Astrocyte of the hippocampus (primary cell): ENCODE data around the gene KRTAP22-2.

Experiments used
- DNase-seq: peaks from one replicate; pipeline ENCODE4 v3.0.0; 2011; ENCODE audit warnings: low read depth, low spot score

KRTAP22-2 gene

GRCh38 chr21:30563072-30563471 lies 27.1 kb downstream of the KRTAP22-2 start:
- no peak for DNase-seq

DNA sequence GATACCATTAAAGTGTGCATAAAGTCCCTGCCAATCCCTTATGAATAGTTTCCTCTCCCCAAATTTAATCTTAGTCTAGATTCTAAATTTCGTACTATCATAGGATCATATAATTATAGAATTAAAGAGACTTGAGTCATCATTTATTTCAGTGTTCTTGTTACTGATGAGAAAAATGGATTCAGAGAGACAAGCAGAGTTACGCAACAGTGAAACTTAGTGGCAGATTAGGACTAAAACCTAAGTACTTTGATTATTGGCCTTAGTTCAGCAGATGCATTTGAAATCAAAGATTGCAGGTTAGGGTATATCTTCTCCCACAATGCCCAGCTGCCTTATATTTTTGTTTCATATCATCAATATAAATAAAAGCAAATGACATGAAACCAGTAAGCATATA lies 28.2 kb downstream of the KRTAP22-2 start:
- no peak for DNase-seq

- no peak for DNase-seq
These were observed 28.8 kb downstream of the KRTAP22-2 start, which contains the start of gene KRTAP19-7 for GRCh38 chr21:30561264-30561895. Gene KRTAP19-7 (minus strand): TSS chr21:30561314. CDS start chr21:30561289, 25 bp downstream.

DNA sequence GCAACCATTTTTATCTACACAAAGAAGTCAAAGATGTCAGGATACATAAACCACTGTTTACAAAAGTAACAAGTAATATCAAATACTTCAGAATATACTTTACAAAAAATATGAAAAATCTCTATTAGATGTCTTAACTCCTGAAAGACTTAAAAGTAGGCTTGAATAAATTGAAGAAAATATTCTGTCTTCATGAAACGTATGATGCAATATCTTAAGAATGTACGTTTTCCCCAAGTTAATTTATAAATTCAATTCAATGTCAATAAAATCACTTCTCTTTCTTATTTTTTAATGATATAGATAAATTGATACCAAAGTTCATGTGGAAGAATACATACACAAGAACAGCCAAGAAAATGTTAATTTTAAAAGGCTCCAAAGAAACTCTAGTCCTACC lies 35.1 kb downstream of the KRTAP22-2 start:
- no peak for DNase-seq

DNA sequence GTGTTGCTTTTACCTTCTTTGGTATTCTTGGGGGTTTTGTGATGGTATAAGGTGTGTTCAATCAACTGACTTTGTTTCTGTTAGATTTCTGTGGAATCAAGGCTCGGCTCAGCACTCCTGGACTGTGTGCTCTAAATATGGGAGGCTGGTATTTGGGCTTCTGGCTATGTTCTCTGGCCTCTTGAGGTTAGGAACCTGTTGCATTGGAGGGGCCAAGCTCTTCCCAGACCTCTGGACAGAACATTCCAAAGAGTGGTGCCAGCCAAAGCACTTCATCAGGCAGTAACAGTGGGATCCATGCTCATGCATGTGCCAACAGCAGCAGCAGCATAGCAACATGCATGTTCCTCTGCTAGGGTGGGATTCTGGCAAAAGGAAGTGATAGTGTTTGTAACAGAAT lies 37.4 kb downstream of the KRTAP22-2 start:
- no peak for DNase-seq

DNA sequence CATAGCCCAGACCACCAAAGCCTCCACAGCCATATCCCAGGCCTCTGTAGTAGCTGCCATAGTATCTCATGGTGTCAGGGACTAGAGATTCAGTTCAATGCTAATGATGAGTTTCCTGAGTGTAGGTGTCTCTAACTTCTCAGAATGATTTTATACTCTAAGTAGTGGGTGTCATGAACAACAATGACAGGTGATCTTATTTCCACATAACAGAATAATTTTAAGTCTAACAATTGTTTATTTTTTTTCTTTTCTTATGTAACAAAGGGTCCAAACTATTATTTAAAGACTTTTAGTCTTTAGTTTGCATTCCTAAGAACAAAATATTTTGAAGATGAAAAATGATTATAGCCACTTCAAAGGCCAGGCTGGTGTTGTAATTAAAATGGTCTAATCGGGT lies 48.4 kb downstream of the KRTAP22-2 start, which contains the start of gene KRTAP19-6:
Gene KRTAP19-6 (minus strand): TSS at position 101 of the 400 bp plus-strand sequence. CDS start 31 bp downstream, at position 70.
- no peak for DNase-seq
